GM18505 (cell line): ENCODE results near the gene LLGL2.

Experiments
- ATAC-seq: cut with Tn5 transposase; IDR thresholded peaks from one replicate; pipeline ENCODE4 v1.9.1; 2021; ENCODE audit not compliant: unreplicated experiment
- POLR2A ChIP-seq: IDR thresholded peaks from 4 replicates; pipeline ENCODE4 v1.6.1; 2011; ENCODE audit warnings: borderline replicate concordance; ENCODE audit not compliant: insufficient read depth, insufficient read length; ENCODE audit errors: extremely low read depth

The LLGL2 gene

GRCh38 chr17:75616521-75617122, 91.1 kb downstream of the LLGL2 start:
- no peak for ATAC-seq

DNA sequence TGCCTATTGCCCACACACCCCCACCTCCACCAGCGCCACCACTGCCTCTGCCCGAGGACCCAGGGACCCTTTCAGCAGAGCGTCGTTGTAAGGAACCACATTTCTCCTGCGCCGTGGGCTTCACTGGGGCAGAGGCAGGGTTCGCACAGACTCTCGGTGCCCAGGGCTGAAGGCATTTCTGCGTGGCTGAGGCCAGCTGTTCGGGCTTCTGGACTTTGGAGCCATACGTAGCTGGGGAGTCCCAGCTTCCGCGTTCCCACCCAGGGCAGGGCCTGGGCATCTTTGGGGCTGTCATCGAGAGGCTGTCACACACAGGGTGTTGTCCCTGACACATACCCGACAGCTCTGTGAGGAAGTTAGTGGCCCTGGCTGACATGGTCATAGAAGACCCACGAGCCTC, 91.7 kb downstream of the LLGL2 start:
- ATAC-seq: no peak
- TF ChIP-seq POLR2A: no peak

More at GRCh38 chr17:75616521-75617122, 91.1 kb downstream of the LLGL2 start:
- no peak for TF ChIP-seq POLR2A

- ATAC-seq: no peak
These were observed 92.2 kb downstream of the LLGL2 start for GRCh38 chr17:75617675-75618074.

GRCh38 chr17:75619506-75620431, 94.3 kb downstream of the LLGL2 start:
- ATAC-seq: no peak

More at GRCh38 chr17:75617675-75618074, 92.2 kb downstream of the LLGL2 start:
- no peak for TF ChIP-seq POLR2A

DNA sequence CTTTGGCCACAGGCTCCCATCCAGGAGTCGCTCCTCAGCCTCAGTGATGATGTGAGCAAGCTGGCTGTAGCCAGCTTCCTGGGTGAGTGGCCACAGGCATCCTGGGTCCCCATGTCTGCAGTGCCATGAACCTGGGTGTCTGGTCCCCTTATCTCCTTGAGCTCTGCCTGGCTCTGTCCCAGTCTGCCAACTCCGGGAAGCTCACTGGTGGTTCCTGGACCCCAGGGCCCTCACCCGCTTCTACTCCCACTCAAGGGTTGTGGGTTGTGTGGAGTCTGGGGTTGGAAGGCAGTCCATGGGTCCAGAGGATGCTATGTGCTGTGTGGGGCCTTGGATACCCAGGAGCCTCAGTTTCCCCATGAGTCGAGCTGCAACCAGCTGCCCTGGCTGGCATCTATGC, 96.0 kb downstream of the LLGL2 start:
- no peak for TF ChIP-seq POLR2A
- no peak for ATAC-seq

More at GRCh38 chr17:75619506-75620431, 94.3 kb downstream of the LLGL2 start:
- no peak for TF ChIP-seq POLR2A

DNA sequence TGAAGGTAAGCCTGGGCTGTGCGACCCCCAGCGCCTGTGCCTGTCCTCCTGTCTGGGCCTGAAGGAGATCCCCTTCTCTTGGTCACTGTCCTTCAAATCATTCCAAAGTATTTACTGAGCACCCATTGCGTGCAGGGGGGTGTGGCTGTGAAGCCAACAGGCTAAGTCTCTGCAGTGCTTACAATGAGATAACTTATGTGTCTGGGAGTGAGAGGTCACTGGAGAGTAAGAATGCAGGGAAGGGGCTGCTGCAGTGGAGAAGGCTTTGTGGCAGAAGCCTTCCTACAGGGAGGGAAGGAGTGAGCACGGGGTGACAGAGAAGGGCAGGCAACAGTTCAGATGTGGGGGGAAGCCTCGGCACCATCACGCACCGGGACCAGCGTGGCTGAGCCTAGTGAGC, 96.6 kb downstream of the LLGL2 start:
- ATAC-seq: no peak
- no peak for TF ChIP-seq POLR2A

- no peak for TF ChIP-seq POLR2A
These were observed 97.3 kb downstream of the LLGL2 start for GRCh38 chr17:75622771-75623273.

DNA sequence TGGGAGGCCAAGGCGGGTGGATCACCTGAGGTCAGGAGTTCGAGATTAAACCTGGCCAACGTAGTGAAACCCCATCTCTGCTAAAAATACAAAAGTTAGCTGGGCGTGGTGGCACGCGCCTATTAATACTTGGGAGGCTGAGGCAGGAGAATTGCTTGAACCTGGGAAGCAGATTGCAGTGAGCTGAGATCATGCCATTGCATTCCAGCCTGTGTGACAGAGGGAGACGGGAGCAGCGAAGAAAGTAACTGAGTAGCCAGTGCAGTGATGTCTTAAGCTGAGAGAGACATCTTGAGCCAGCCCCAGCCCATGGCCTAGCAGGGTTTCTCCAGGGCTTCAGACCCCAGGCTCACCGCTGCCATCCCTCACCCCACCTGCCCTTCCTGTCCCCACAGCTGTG, 97.9 kb downstream of the LLGL2 start:
- no peak for ATAC-seq
- TF ChIP-seq POLR2A: no peak

More at GRCh38 chr17:75622771-75623273, 97.3 kb downstream of the LLGL2 start:
- ATAC-seq: no peak

DNA sequence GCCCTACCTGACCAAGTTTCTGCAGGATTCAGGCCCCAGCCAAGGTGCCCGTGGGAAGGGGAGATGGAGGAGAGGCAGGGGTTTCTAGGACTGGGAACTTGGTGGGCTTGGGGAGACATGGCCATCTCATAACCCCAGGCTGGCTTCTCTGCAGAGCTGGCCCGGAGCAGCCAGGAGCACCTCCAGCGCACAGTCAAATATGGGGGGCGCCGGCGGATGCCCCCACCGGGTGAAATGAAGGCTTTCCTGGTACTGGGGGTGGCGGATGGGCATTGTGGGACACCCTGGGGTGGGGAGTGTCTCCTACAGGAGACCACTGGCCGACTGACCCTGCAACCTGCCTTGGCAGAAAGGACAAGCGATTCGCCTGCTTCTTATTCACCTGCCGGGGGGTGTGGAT, 98.5 kb downstream of the LLGL2 start:
- no peak for ATAC-seq
- TF ChIP-seq POLR2A: no peak
